Measurements from ENCODE around the gene RBM11. TPM values are rescaled to one million over a fixed set of nuclear protein-coding genes. Genes with fewer than 3 reads are reported as not detected.
A peak's percentile ranks its signal among the peaks of the same experiment; 100 is the strongest.

The RBM11 gene
- total RNA-seq, 2 experiments from 2014 or later = 17.4 to 18.7 TPM

DNA sequence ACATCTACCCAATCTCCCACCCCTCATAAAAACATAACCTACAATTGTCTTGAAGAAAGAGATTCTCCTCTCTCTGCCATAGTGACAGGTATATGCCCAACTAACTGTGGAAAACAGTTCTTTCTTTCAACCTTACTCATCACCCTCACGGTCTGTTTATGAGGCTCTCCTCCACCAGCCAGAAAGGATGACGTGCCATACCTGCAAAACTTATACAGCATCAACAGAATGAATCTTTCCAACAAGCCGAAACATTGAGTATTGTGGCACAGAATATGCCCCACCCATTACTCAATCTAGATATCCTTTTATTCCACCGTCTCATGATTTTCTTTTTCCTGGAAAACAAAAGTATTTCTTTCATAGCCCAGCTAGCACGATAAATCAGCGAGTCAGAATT is 55.7 kb downstream of the RBM11 start:
- Mint-ChIP-seq H3K27me3 (peaks cover 59% of the 10 kb centered on the region), H3K9me3 (no peaks in the 10 kb centered on the region), H3K4me1 (ENCODE audit: low read depth) (peaks cover 7% of the 10 kb centered on the region), H3K27ac (no peak overlapping the region), H3K4me3 (no peak overlapping the region), H3K36me3 (ENCODE audit: low read depth) (no peaks in the 10 kb centered on the region)
- DNase-seq (no peak), ATAC-seq (ENCODE audit: poor library complexity) (no peak)
- TF ChIP-seq, protein P1, sequence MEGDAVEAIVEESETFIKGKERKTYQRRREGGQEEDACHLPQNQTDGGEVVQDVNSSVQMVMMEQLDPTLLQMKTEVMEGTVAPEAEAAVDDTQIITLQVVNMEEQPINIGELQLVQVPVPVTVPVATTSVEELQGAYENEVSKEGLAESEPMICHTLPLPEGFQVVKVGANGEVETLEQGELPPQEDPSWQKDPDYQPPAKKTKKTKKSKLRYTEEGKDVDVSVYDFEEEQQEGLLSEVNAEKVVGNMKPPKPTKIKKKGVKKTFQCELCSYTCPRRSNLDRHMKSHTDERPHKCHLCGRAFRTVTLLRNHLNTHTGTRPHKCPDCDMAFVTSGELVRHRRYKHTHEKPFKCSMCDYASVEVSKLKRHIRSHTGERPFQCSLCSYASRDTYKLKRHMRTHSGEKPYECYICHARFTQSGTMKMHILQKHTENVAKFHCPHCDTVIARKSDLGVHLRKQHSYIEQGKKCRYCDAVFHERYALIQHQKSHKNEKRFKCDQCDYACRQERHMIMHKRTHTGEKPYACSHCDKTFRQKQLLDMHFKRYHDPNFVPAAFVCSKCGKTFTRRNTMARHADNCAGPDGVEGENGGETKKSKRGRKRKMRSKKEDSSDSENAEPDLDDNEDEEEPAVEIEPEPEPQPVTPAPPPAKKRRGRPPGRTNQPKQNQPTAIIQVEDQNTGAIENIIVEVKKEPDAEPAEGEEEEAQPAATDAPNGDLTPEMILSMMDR (IDR thresholded peaks at IDR 0.05) = no peak
- Histone ChIP-seq H3K27me3 (ENCODE audit: control insufficient read depth in 1 of 2, insufficient read depth in 2 of 2, low read length in 2 of 2) (peaks cover 12 to 28% of the 10 kb centered on the region in 2 experiments), H3K4me1 (ENCODE audit: insufficient read depth, low read length) (no peaks in the 10 kb centered on the region), H3K27ac (ENCODE audit: low read depth in 1 of 2, low read length in 2 of 2) (no peak overlapping the region), H3K9me3 (ENCODE audit: control insufficient read depth in 1 of 2, insufficient read depth in 1 of 2, low read length in 2 of 2) (peaks cover 0 to 5% of the 10 kb centered on the region in 2 experiments), H3K4me3 (ENCODE audit: low read length) (no peak overlapping the region), H3K36me3 (ENCODE audit: insufficient read depth, low read length) (no peaks in the 10 kb centered on the region)
- intact Hi-C loops (cut with DNase I, micrococcal nuclease) = no loop called here
- ChIA-PET POLR2A (no interaction called here), CTCF (no interaction called here)

DNA sequence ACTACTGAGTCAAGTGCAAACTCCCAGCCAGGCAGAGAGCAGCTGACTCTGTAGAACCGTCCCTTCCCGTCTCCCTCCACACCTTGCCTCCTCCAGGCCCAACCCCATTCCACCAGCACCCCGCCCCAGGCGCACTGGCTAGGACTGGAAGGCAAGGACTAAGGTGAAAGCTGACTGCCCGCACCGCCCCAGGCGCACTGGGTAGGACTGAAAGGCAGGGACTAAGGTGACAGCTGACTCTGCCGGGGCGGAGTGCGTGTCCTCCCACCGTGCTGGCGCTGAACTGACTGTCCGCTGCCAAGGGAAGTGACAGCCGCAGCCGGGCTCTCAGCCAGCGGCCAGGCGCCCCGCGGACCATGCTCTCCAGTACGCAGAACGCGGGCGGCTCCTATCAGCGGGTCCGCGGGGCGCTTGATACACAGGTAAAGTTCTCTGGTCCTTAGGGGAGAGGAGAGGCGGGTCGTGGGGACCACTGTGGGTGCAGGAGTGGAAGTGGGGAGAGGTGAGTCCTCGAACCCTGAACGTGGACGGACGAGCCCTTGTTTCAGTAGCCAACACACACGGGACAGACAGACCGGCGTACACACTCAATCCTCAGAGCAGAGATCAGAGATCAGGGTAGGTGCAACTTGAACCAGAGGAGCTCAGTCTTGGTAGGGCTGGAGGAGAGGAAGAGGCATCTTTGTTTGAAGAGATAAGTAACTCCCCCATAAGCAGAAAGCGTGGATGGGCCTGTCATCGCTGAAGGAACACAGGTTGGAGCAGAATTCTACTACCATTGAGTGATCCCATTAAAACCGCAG is 58.0 kb downstream of the RBM11 start:
- H3K4me3 Mint-ChIP-seq = peak overlapping the region; percentile 40
- Histone ChIP-seq H3K27me3 (ENCODE audit: control insufficient read depth in 1 of 2, insufficient read depth in 2 of 2, low read length in 2 of 2) (peaks cover 12 to 28% of the 10 kb centered on the region in 2 experiments), H3K36me3 (ENCODE audit: insufficient read depth, low read length) (no peaks in the 10 kb centered on the region), H3K4me3 (ENCODE audit: low read length) (no peak overlapping the region), H3K4me1 (ENCODE audit: insufficient read depth, low read length) (no peaks in the 10 kb centered on the region), H3K27ac (ENCODE audit: low read depth in 1 of 2, low read length in 2 of 2) (no peak overlapping the region), H3K9me3 (ENCODE audit: control insufficient read depth in 1 of 2, insufficient read depth in 1 of 2, low read length in 2 of 2) (peaks cover 0 to 5% of the 10 kb centered on the region in 2 experiments)
- peaks cover 70% of the 10 kb centered on the region for H3K27me3 Mint-ChIP-seq
- POLR2A ChIA-PET = no interaction called here
- ATAC-seq (ENCODE audit: poor library complexity) = peak; percentile 51
- H3K4me1 Mint-ChIP-seq (ENCODE audit: low read depth) = peaks cover 7% of the 10 kb centered on the region
- intact Hi-C loops (cut with DNase I, micrococcal nuclease) = no loop called here
- H3K9me3 Mint-ChIP-seq = no peaks in the 10 kb centered on the region
- H3K27ac Mint-ChIP-seq = no peak overlapping the region
- peak in 1 of 14 experiments; percentile 11 for DNase-seq
- CTCF ChIA-PET = no interaction called here
- no peaks in the 10 kb centered on the region for H3K36me3 Mint-ChIP-seq (ENCODE audit: low read depth)
- TF ChIP-seq, protein P1 (IDR thresholded peaks at IDR 0.05) = no peak

DNA sequence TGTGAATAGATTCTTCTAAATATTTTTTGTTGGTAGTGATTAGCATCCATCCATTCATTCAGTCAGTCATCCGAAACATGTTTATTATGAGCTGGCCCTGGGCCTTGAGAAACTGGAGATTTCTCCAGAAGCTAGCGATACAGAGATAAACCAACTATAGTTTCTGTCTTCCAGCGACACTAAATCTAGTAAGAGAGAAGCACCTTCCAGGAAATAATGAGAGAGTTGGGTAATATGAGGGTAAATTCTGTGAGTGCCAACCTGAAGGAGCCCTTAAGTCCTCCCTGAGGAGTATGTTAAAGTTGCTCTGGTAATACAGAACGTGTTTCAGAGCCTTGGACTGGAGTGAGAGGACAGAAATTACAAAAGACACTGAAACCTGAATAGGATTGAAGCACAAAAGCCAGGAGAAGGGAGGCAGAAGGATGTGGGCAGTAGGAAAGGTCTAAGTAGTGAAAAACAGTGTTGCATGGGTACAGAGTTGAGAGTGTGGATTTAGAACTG is 59.8 kb downstream of the RBM11 start:
- POLR2A ChIA-PET = no interaction called here
- H3K27me3 Mint-ChIP-seq = peaks cover 64% of the 10 kb centered on the region
- H3K27me3 ChIP-seq (ENCODE audit: control insufficient read depth in 1 of 2, insufficient read depth in 2 of 2, low read length in 2 of 2) = peaks cover 12 to 28% of the 10 kb centered on the region in 2 experiments
- TF ChIP-seq, protein P1 (IDR thresholded peaks at IDR 0.05) = no peak
- H3K9me3 Mint-ChIP-seq = no peaks in the 10 kb centered on the region
- CTCF ChIA-PET = no interaction called here
- no peak overlapping the region for H3K4me3 ChIP-seq (ENCODE audit: low read length)
- H3K27ac ChIP-seq (ENCODE audit: low read depth in 1 of 2, low read length in 2 of 2) = no peak overlapping the region
- peaks cover 7% of the 10 kb centered on the region for H3K4me1 Mint-ChIP-seq (ENCODE audit: low read depth)
- intact Hi-C loops (cut with DNase I, micrococcal nuclease) = no loop called here
- no peaks in the 10 kb centered on the region for H3K36me3 ChIP-seq (ENCODE audit: insufficient read depth, low read length)
- H3K4me3 Mint-ChIP-seq = no peak overlapping the region
- H3K27ac Mint-ChIP-seq = no peak overlapping the region
- no peaks in the 10 kb centered on the region for H3K4me1 ChIP-seq (ENCODE audit: insufficient read depth, low read length)
- ATAC-seq (ENCODE audit: poor library complexity) (no peak), DNase-seq (no peak)
- H3K9me3 ChIP-seq (ENCODE audit: control insufficient read depth in 1 of 2, insufficient read depth in 1 of 2, low read length in 2 of 2) = peaks cover 0 to 5% of the 10 kb centered on the region in 2 experiments
- no peaks in the 10 kb centered on the region for H3K36me3 Mint-ChIP-seq (ENCODE audit: low read depth)

Other genes starting within 250 kb of the RBM11 start
- gene LIPI, start 5.2 kb upstream of the RBM11 start, total RNA-seq = not detected
- 10 to 100 TPM; 39.6 to 41.4 TPM for gene HSPA13, start 167.0 kb downstream of the RBM11 start, total RNA-seq

Data from CD4-positive, alpha-beta T cell (primary cell).